GM03348 (cell line): ENCODE data around the gene HSPB7.
"Not testable (repeated sequence)": the region's sequence is repeated elsewhere in the genome, so short reads cannot be mapped to it uniquely, and the experiment has no call there.

ENCODE experiments used
- DNase-seq: peaks from one replicate; pipeline ENCODE4 v3.0.0; 2012; ENCODE audit warnings: low spot score

Gene HSPB7

DNA sequence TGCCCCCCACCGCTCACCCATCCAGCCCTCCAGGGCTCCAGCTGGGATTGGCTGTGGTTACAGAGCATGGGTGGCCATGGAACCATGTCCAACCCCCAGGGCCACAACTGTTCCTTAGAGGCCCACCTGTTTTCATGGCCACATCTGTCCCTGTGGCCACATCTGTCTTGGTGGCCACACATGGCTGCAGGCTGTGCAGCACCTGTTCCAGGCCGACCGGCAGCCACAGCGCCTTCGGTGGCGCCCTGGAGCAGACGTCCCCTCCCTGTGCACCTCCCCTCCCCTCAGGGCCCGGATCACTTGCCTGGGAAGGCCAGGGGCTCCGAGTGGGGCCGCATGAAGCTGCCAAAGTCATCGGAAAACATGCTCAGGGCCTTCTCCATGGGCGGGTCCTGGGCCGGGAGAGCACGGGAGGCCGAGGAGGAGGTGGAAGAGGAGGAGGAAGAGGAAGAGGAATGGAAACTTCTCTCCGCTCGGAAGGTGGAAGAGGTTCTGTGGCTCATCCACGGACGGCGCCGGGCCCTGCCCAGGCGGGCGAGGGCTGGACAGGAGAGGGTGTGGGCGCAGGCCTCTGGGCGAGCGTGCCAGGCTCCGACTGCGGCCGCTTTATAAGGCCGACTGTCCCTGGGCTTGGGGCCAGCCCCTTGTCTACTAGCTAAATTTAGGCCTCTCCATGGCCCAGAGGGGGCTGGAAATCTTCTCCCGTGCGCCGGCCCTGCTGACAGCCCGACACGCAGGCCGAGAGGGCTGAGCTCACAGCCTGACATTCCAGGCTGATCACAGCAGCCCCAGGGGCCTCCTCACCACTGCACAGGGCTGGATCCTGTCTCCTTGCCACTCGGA is at the start of gene HSPB7:
TSS of gene HSPB7 (minus strand) at position 583 of the 843 bp plus-strand sequence. CDS start at position 503, 80 bp downstream.
- peak; percentile 93 for DNase-seq

- DNase-seq, result no peak
These were observed 49.4 kb upstream of the HSPB7 start for GRCh38 chr1:16067127-16067768.

DNA sequence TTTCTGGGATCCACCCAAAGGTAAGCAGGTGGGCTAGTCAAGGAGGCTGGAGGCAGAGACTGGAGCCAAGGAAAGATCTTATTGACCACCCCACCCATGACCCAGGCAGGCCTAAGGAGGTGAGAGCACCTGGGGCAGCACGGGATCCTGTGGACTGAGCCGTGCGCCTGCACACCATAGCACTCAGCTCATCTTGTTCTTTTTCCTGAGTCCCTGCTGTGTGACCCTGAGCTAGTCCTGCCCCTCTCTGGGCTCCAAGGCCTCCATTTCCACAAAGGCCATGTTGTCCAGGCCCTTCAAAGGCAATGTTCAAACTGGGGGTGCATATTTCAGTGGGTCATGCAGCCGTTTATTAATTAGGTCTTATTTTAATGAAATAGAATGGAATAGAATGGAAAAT is 48.4 kb upstream of the HSPB7 start:
- DNase-seq, result no peak

DNA sequence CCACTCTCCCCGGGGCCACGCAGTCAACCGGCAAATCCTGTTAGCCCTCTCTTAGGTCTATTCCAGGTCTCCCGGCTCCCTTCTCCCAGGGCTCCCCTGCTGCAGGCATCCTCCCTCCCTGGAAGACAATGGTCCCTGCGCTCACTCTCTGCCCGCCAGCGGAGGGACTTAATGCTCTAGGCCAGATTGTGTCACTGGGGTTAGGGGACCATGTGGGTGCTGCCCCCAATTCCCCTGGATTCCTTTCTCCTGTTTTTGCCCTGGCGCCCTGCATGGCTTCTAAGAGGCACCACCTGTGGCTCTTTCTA is 47.4 kb upstream of the HSPB7 start:
- no peak for DNase-seq

DNA sequence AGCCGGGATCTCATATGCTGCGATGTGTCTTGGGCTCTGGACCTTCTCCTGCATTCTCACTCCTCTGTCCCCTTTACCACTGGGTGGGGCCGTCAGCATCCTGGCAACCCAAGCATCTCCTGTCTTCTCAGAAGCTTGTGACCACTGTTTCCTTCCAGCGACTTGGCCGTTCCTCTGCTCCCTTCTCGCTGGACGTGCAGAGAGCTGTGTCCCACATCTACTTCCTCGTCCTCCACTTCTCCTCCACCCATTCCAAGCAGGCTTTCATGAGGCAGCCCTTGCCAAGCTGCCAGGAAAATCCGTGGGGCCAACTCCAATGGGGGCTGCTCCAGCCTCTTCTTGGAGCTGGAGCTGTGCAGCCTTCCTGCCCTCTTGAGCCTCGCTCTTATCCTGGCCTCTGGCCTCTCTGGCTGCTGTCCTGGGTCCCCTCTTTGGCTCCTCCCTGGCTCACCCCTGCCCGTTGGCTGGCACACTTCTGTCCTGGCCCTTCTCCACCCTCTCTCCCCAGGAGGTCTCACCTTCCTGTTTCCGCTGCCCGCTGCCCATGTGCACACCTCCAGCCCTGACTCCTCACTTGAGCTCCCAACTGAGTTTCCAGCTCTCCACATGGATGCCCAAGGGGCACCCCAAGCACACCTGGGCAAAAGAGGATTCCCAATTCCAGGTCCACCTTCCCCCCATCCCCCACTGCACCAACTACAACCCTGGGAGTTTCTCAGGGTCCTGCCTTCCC is 46.9 kb upstream of the HSPB7 start:
- peak; percentile 48 for DNase-seq

GRCh38 chr1:16063921-16064320 is 46.1 kb upstream of the HSPB7 start:
- no peak for DNase-seq

GRCh38 chr1:16063226-16063829 is 45.5 kb upstream of the HSPB7 start:
- DNase-seq, result no peak

DNA sequence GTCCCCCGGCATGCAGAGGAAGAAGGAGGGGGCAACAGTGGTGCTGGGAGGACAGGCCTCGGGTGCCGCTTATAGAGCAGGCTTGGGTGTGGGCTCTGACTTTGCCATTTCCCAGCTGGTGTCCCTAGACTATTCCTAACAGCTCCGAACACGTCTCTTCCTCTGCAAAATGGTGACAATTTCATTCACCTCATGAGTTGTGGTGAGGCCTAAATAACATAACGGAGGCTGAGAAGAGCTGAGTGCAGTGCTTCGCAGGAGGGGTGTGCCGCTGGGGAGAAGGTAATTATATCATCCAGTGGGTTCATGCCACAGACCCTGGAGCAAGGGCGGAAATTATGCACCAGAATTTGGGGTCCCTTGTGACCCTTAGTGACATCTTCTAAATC is 44.8 kb upstream of the HSPB7 start:
- not testable (repeated sequence) for DNase-seq

- not testable (repeated sequence) for DNase-seq
These were observed 44.3 kb upstream of the HSPB7 start for GRCh38 chr1:16061989-16062686.

- DNase-seq, result no peak
These were observed 43.4 kb upstream of the HSPB7 start for GRCh38 chr1:16061266-16061665.

DNA sequence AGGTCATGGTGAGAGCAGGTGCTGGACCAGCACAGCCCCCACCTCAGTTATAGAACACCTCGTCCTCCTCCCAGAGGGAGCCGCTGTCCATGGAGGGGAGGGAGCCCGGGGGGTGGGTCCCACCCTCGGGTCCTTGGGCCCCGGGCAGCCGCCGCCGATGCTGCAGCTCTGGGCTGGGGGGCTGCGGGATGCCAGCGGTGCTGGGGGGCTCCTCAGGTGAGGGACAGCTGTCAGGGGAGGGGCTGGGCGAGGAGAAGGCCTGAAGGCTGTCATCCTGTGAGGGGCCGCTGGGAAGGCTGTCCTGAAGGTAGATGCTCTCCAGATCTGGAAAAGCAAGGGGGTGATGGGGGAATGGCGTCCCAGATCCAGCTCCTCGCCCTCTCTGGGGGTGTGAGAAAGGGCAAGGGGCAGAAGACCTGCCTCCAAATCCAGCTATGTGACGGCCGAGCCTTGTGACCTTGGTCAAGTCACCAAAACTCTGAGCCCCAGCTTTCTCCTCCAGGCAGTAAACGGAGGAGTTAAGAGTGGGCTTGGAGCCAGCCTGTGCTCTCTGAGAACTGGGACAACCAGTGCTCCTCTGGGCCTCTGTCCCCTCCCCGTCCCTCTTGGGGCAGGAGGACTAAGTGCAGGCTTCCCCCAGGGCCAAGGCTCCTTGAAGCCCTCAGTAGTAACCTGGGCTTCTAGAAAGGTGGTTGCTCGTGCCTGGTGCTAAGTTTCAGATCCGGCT is 40.7 kb upstream of the HSPB7 start:
- DNase-seq, result not testable (repeated sequence)

DNA sequence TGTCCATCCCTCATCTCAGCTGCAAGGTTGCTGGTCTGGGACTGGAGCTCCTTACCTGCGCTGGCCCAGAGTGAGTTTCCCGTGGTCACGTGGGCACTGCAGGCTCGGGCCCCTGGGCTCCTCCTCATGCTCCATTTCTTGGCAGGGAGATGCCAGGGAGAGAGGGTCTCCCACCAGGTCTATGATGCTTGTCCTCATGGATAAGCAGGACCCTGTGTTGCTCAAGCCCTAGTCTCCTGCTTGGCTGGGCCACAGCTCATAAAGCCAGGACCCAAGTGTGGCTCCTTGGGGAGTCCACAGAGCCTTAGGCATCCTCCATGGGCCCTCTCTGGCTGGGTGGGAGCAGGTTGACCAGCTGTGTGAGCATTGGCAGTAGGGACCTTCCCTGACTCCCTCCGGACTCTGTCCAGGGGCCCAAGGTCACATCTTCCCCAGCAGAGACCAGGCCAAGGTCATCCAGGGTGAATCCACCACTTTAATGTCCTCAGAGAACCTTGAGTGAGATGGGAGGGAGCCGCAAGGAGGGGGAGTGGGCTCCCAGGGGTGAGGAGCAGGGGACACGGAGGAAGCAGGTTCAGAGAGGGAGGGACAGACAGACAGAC is 39.6 kb upstream of the HSPB7 start:
- DNase-seq, result not testable (repeated sequence)

GRCh38 chr1:16056521-16056912 is 38.7 kb upstream of the HSPB7 start:
- DNase-seq, result not testable (repeated sequence)

- peak; percentile 88 for DNase-seq
These were observed 38.0 kb upstream of the HSPB7 start for GRCh38 chr1:16055613-16056520.

GRCh38 chr1:16054598-16055540 is 37.0 kb upstream of the HSPB7 start:
- no peak for DNase-seq

GRCh38 chr1:16053781-16054502 is 36.1 kb upstream of the HSPB7 start:
- DNase-seq, result no peak

DNA sequence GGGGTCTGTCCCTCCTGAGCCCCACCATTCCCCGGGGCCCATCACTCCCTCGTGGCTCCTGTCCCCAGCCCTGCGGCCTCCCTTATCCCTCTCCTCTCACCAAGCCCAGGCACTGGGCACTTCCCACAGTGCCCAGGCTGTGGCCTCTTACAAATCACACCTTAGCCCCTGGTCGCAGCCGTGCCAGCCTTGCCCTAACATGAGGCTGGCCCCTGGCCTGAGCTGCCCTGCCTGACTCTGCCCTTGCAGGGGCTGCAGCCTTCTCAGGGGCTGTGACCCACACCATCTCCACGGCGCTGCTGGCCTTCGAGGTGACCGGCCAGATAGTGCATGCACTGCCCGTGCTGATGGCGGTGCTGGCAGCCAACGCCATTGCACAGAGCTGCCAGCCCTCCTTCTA is 34.1 kb upstream of the HSPB7 start:
- not testable (repeated sequence) for DNase-seq

DNA sequence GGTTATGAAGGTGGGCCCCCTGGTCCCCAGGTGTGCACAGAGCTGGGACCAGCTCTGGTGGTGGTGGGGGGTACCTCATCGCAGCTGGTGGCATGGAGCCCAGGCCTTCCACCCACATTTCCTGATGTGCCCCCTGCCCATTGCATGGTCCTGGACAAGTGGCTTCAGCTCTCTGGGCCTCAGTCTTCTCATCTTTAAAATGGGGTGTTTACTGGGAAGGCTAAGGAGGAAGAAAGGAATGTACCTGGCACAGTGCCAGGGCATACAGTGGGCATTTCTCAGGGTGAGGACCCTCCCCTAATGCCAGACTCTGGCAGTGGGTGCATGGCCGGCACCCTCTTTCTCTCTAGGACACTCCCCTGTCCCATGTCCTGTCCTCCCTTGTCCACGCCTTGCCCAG is 33.2 kb upstream of the HSPB7 start:
- no peak for DNase-seq
